Loucy (cell line): ENCODE data around the gene MCUR1.

Source experiments
- CTCF ChIP-seq: fragments of 200-600 bp; sonication (generic); conservative IDR thresholded peaks from 2 replicates; pipeline ENCODE4 v1.5.1; 2014; ENCODE audit warnings: mild to moderate bottlenecking, antibody characterized with exemption, low read length
- EZH2phosphoT487 ChIP-seq: fragments of 200-600 bp; IDR thresholded peaks from 2 replicates; pipeline ENCODE4 v1.6.1; 2018; ENCODE audit warnings: antibody characterized with exemption, mild to moderate bottlenecking, moderate library complexity, borderline replicate concordance

- TF ChIP-seq CTCF (no peak), EZH2phosphoT487 (no peak)
These were observed 17.3 kb upstream of the MCUR1 start for GRCh38 chr6:13831615-13832014.
